HFFc6 (cell line): ENCODE measurements around the gene GNA14. TPM values are rescaled to one million over a fixed set of nuclear protein-coding genes. Genes with fewer than 3 reads are reported as not detected.

ENCODE experiments used
- DNase-seq: peaks from one replicate; pipeline ENCODE4 v3.0.0-alpha.2; 2018
- H3K27ac Mint-ChIP-seq: 2 replicates; pipeline ENCODE4 v1.8.0; 2020; ENCODE audit warnings: mild to moderate bottlenecking, mixed read lengths
- H3K27me3 Mint-ChIP-seq: 2 replicates; pipeline ENCODE4 v1.8.0; 2021; ENCODE audit warnings: mild to moderate bottlenecking, moderate library complexity, mixed read lengths; ENCODE audit not compliant: insufficient read depth
- H3K36me3 Mint-ChIP-seq: 2 replicates; pipeline ENCODE4 v1.8.0; 2021; ENCODE audit warnings: low read depth, mixed read lengths
- H3K4me1 Mint-ChIP-seq: 2 replicates; pipeline ENCODE4 v1.8.0; 2020; ENCODE audit warnings: low read depth, mixed read lengths
- H3K4me3 Mint-ChIP-seq: 2 replicates; pipeline ENCODE4 v1.8.0; 2020; ENCODE audit warnings: mild to moderate bottlenecking, moderate library complexity, mixed read lengths
- H3K9me3 Mint-ChIP-seq: 2 replicates; pipeline ENCODE4 v1.8.0; 2020; ENCODE audit warnings: mild to moderate bottlenecking, mixed read lengths
- CTCF ChIP-seq: fragments of 200-600 bp; sonication (generic); IDR thresholded peaks from 2 replicates; pipeline ENCODE4 v1.5.0; 2021; ENCODE audit warnings: antibody characterized with exemption, mild to moderate bottlenecking
- total RNA-seq, 6 experiments: library from RNA; stranded (reverse); fragmentation: NEBNext Ultra II Directional; extraction: Animal tissue kit (Norgen Biotek cat#: 25700); gene quantifications; 2 replicates in 1 of 6; 3 replicates in 5 of 6; pipeline ENCODE4 v1.2.3, GENCODE V29; 2021

GNA14 gene
- total RNA-seq, 6 experiments from 2014 or later: not detected

- no peak for DNase-seq
- H3K4me3 Mint-ChIP-seq: no peak overlapping the region
- no peak overlapping the region for H3K27ac Mint-ChIP-seq
- H3K4me1 Mint-ChIP-seq: no peaks in the 10 kb centered on the region
- no peak for TF ChIP-seq CTCF
- H3K27me3 Mint-ChIP-seq: peaks cover 12% of the 10 kb centered on the region
- H3K9me3 Mint-ChIP-seq: no peaks in the 10 kb centered on the region
- no peaks in the 10 kb centered on the region for H3K36me3 Mint-ChIP-seq
These were observed 49.1 kb downstream of the GNA14 start for GRCh38 chr9:77598991-77599390.

GRCh38 chr9:77598524-77598923 lies 49.6 kb downstream of the GNA14 start:
- Mint-ChIP-seq H3K36me3 (no peaks in the 10 kb centered on the region), H3K9me3 (no peaks in the 10 kb centered on the region), H3K4me1 (no peaks in the 10 kb centered on the region), H3K27me3 (peaks cover 14% of the 10 kb centered on the region), H3K4me3 (no peak overlapping the region), H3K27ac (no peak overlapping the region)
- no peak for TF ChIP-seq CTCF
- DNase-seq: no peak

- no peak for DNase-seq
- no peaks in the 10 kb centered on the region for H3K4me1 Mint-ChIP-seq
- no peaks in the 10 kb centered on the region for H3K36me3 Mint-ChIP-seq
- H3K27ac Mint-ChIP-seq: no peak overlapping the region
- TF ChIP-seq CTCF: no peak
- H3K9me3 Mint-ChIP-seq: no peaks in the 10 kb centered on the region
- no peak overlapping the region for H3K4me3 Mint-ChIP-seq
- H3K27me3 Mint-ChIP-seq: peaks cover 12% of the 10 kb centered on the region
These were observed 51.1 kb downstream of the GNA14 start for GRCh38 chr9:77597057-77597456.

- DNase-seq: no peak
- H3K9me3 Mint-ChIP-seq: no peaks in the 10 kb centered on the region
- H3K27ac Mint-ChIP-seq: no peak overlapping the region
- no peaks in the 10 kb centered on the region for H3K4me1 Mint-ChIP-seq
- TF ChIP-seq CTCF: no peak
- peaks cover 12% of the 10 kb centered on the region for H3K27me3 Mint-ChIP-seq
- no peak overlapping the region for H3K4me3 Mint-ChIP-seq
- H3K36me3 Mint-ChIP-seq: no peaks in the 10 kb centered on the region
These were observed 52.6 kb downstream of the GNA14 start for GRCh38 chr9:77595426-77596095.

GRCh38 chr9:77594963-77595362 lies 53.2 kb downstream of the GNA14 start:
- no peak overlapping the region for H3K4me3 Mint-ChIP-seq
- H3K36me3 Mint-ChIP-seq: no peaks in the 10 kb centered on the region
- H3K27ac Mint-ChIP-seq: no peak overlapping the region
- TF ChIP-seq CTCF: no peak
- no peak for DNase-seq
- no peaks in the 10 kb centered on the region for H3K4me1 Mint-ChIP-seq
- peaks cover 12% of the 10 kb centered on the region for H3K27me3 Mint-ChIP-seq
- H3K9me3 Mint-ChIP-seq: no peaks in the 10 kb centered on the region
